Caco-2 (cell line): ENCODE measurements around the gene RCSD1. TPM values are rescaled to one million over a fixed set of nuclear protein-coding genes. Genes with fewer than 3 reads are reported as not detected.

Experiments
- BruUV-seq: library from RNA; stranded (reverse); fragments of 400-500 nt; replicated peaks from 2 replicates; lab custom pipeline; 2021; lab: Mats Ljungman, UMichigan
- CTCF ChIA-PET: fragments of 300-600 bp; sonication (Branson Sonifier 250); formaldehyde crosslinking; loops from one replicate; lab custom pipeline; 2022; ENCODE audit warnings: antibody characterized with exemption; lab: Charles Lee
- POLR2A ChIA-PET: fragments of 300-600 bp; sonication (Branson Sonifier 250); formaldehyde crosslinking; loops from one replicate; lab custom pipeline; 2022; ENCODE audit warnings: antibody characterized with exemption; lab: Charles Lee
- DNase-seq, 2 experiments: peaks; one replicate each; pipeline versions ENCODE4 v3.0.0 to v3.0.0-alpha.2; 2020 to 2022
- H3K27me3 ChIP-seq: replicated peaks from 2 replicates; pipeline ENCODE4 v1.6.0; 2011; ENCODE audit warnings: low read length; ENCODE audit not compliant: control insufficient read depth, insufficient read depth
- H3K36me3 ChIP-seq: 2 replicates; pipeline ENCODE4 v1.5.1; 2011; ENCODE audit warnings: low read length; ENCODE audit not compliant: control insufficient read depth, insufficient read depth
- H3K4me1 ChIP-seq: fragments of 250-450 bp; sonication (Bioruptor Pico); 2 replicates; pipeline ENCODE4 v1.5.1; 2020; ENCODE audit warnings: mild to moderate bottlenecking
- H3K4me3 ChIP-seq: 2 replicates; pipeline ENCODE4 v1.5.1; 2011; ENCODE audit warnings: low read depth, mild to moderate bottlenecking, control low read depth, low read length
- H3K9me3 ChIP-seq: fragments of 250-450 bp; sonication (Bioruptor Pico); 2 replicates; pipeline ENCODE4 v1.5.1; 2020; ENCODE audit warnings: mild to moderate bottlenecking, moderate library complexity
- H3K27ac Mint-ChIP-seq: one replicate; pipeline ENCODE4 v1.8.0; 2022; ENCODE audit warnings: mixed read lengths; ENCODE audit not compliant: unreplicated experiment
- H3K27me3 Mint-ChIP-seq: one replicate; pipeline ENCODE4 v1.8.0; 2022; ENCODE audit warnings: mixed read lengths; ENCODE audit not compliant: insufficient read depth, unreplicated experiment
- H3K36me3 Mint-ChIP-seq: one replicate; pipeline ENCODE4 v1.8.0; 2022; ENCODE audit warnings: mild to moderate bottlenecking, mixed read lengths; ENCODE audit not compliant: insufficient read depth, unreplicated experiment
- H3K4me1 Mint-ChIP-seq: one replicate; pipeline ENCODE4 v1.8.0; 2022; ENCODE audit warnings: low read depth, mixed read lengths; ENCODE audit not compliant: unreplicated experiment
- H3K4me3 Mint-ChIP-seq: one replicate; pipeline ENCODE4 v1.8.0; 2022; ENCODE audit warnings: mild to moderate bottlenecking, moderate library complexity, mixed read lengths; ENCODE audit not compliant: unreplicated experiment
- H3K9me3 Mint-ChIP-seq: one replicate; pipeline ENCODE4 v1.8.0; 2022; ENCODE audit warnings: mixed read lengths; ENCODE audit not compliant: unreplicated experiment
- intact Hi-C: fragments of 100-400 bp; cut with micrococcal nuclease; formaldehyde crosslinking; loops from one replicate; pipeline ENCODE4 v1.10.0; 2022; ENCODE audit not compliant: unreplicated experiment
- total RNA-seq: library from RNA; stranded (reverse); gene quantifications from 2 replicates; pipeline ENCODE4 v1.2.3, GENCODE V29; 2022
- TF ChIP-seq, protein P1 (sequence below), 2 experiments: fragments of 200-600 bp in 1 of 2; IDR thresholded peaks; 1 replicate in 1 of 2; 2 replicates in 1 of 2; pipeline versions ENCODE4 v1.5.1 to v1.8.0; 2011 to 2022; ENCODE audit warnings: antibody characterized with exemption in 1 of 2, control low read depth in 1 of 2, inconsistent platforms in 1 of 2, low read depth in 1 of 2, low read length in 1 of 2, mild to moderate bottlenecking in 1 of 2, moderate library complexity in 1 of 2; ENCODE audit not compliant: insufficient read depth in 1 of 2, severe bottlenecking in 1 of 2, unreplicated experiment in 1 of 2

RCSD1 gene
- total RNA-seq, 1 experiment from 2014 or later, result not detected

DNA sequence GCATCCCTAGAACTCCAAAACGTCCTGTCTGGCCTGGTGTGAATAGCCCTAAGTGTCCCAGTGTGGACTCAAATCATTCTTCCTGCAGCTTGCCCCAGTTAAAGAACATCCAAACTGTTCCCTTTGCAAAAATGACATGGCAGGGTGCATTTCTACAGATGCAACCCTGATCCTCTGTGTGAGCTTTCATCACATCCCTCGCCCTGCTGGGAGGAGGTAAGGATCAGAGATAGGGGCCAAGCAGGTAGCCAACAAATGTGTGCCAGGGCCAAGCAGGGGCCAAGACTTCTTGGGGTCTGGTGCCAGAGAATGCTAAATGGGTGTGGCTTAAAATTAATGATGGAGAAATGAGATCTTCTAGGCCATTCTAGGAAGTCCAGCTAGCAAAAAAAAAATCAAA is 64.7 kb downstream of the RCSD1 start:
- Histone ChIP-seq H3K4me1 (no peaks in the 10 kb centered on the region), H3K36me3 (no peaks in the 10 kb centered on the region), H3K9me3 (no peaks in the 10 kb centered on the region), H3K4me3 (no peak overlapping the region), H3K27me3 (no peaks in the 10 kb centered on the region)
- no peak overlapping the region for H3K4me3 Mint-ChIP-seq
- H3K36me3 Mint-ChIP-seq, result peaks cover 7% of the 10 kb centered on the region
- DNase-seq, result no peak
- no peaks in the 10 kb centered on the region for H3K4me1 Mint-ChIP-seq
- BruUV-seq, result no TSS peak
- POLR2A ChIA-PET, result no interaction called here
- intact Hi-C loops, result no loop called here
- H3K27ac Mint-ChIP-seq, result no peak overlapping the region
- CTCF ChIA-PET, result interaction anchor here (1.2 kb wide), 1 partner anchor 94 kb away, joined by 3 read pairs; no protein-coding TSS in a partner anchor
- TF ChIP-seq, protein P1, sequence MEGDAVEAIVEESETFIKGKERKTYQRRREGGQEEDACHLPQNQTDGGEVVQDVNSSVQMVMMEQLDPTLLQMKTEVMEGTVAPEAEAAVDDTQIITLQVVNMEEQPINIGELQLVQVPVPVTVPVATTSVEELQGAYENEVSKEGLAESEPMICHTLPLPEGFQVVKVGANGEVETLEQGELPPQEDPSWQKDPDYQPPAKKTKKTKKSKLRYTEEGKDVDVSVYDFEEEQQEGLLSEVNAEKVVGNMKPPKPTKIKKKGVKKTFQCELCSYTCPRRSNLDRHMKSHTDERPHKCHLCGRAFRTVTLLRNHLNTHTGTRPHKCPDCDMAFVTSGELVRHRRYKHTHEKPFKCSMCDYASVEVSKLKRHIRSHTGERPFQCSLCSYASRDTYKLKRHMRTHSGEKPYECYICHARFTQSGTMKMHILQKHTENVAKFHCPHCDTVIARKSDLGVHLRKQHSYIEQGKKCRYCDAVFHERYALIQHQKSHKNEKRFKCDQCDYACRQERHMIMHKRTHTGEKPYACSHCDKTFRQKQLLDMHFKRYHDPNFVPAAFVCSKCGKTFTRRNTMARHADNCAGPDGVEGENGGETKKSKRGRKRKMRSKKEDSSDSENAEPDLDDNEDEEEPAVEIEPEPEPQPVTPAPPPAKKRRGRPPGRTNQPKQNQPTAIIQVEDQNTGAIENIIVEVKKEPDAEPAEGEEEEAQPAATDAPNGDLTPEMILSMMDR (IDR thresholded peaks at IDR 0.05; ENCODE audit: insufficient read depth in 1 of 2, low read depth in 1 of 2, low read length in 1 of 2, severe bottlenecking in 1 of 2, unreplicated experiment in 1 of 2), result no peak
- H3K27me3 Mint-ChIP-seq, result no peaks in the 10 kb centered on the region
- H3K9me3 Mint-ChIP-seq, result no peaks in the 10 kb centered on the region

DNA sequence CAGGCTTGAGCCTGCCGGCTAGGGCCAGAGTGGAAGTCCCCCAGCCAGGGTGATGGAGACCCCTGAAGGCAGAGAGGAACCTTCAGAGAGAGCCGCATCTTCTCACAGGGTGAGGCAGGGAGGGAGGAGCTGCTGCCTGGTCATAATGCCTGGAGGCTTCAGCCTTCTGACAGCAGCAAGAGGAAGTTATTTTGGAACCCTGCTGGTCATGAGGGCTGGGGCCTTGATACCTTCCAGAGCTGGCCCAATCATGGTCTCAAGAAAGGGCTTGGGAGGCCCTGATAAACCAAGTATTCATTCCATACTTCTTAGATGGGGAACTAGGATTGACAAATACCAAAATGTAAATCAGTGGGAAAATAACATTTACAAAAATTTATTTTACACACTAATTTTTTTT is 65.1 kb downstream of the RCSD1 start:
- ChIA-PET POLR2A (no interaction called here), CTCF (no interaction called here)
- H3K36me3 ChIP-seq, result no peaks in the 10 kb centered on the region
- intact Hi-C loops, result no loop called here
- DNase-seq, result no peak
- Mint-ChIP-seq H3K27me3 (no peaks in the 10 kb centered on the region), H3K4me3 (no peak overlapping the region), H3K9me3 (no peaks in the 10 kb centered on the region), H3K27ac (no peak overlapping the region), H3K4me1 (no peaks in the 10 kb centered on the region), H3K36me3 (peaks cover 7% of the 10 kb centered on the region)
- no peaks in the 10 kb centered on the region for H3K4me1 ChIP-seq
- no peaks in the 10 kb centered on the region for H3K9me3 ChIP-seq
- TF ChIP-seq, protein P1 (IDR thresholded peaks at IDR 0.05; ENCODE audit: insufficient read depth in 1 of 2, low read depth in 1 of 2, low read length in 1 of 2, severe bottlenecking in 1 of 2, unreplicated experiment in 1 of 2), result no peak
- BruUV-seq, result no TSS peak
- no peak overlapping the region for H3K4me3 ChIP-seq
- H3K27me3 ChIP-seq, result no peaks in the 10 kb centered on the region

DNA sequence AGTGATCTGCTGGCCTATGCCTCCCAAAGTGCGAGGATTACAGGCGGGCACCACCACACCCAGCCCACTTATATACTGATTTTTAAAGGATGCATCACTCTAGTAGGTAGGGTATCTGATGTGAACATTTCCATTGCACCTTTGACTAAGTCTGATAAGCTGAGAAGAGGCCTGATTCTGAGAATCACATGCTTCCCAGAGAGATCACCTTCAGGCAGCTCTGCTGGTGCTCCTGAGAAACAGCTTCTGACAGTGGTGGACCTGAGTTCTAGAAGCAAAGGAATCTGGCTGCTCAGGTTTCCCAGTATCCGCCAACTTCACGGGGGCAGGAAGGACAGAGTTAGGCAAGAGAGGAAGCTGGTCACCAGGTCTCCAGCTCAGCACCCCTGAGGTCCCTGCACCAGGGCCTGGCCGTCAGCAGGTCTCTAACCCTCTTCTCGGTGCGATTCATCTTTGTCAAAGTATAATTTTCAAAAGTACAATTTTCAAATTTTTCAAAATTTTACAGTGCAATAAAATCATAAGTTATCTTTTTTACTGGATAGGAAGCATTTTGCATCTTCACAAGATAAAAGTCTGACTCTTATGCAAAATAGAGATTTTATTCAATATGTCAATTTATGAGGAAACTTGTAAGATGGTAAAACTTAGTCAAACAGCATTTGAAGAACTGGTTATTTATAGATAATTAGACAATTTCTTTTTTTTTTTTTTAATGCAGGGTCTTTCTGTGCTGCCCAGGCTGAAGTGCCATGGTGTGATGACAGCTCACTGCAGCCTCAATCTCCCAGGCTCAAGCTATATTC is 65.9 kb downstream of the RCSD1 start:
- POLR2A ChIA-PET, result no interaction called here
- CTCF ChIA-PET, result no interaction called here
- Histone ChIP-seq H3K4me3 (no peak overlapping the region), H3K36me3 (no peaks in the 10 kb centered on the region), H3K4me1 (no peaks in the 10 kb centered on the region), H3K27me3 (no peaks in the 10 kb centered on the region), H3K9me3 (no peaks in the 10 kb centered on the region)
- Mint-ChIP-seq H3K4me3 (no peak overlapping the region), H3K4me1 (no peaks in the 10 kb centered on the region), H3K27ac (no peak overlapping the region), H3K9me3 (no peaks in the 10 kb centered on the region), H3K27me3 (no peaks in the 10 kb centered on the region), H3K36me3 (peaks cover 7% of the 10 kb centered on the region)
- DNase-seq, result no peak
- BruUV-seq, result no TSS peak
- intact Hi-C loops, result no loop called here
- TF ChIP-seq, protein P1 (IDR thresholded peaks at IDR 0.05; ENCODE audit: insufficient read depth in 1 of 2, low read depth in 1 of 2, low read length in 1 of 2, severe bottlenecking in 1 of 2, unreplicated experiment in 1 of 2), result no peak
